ENCODE data around the gene SEL1L. TPM values are rescaled to one million over a fixed set of nuclear protein-coding genes. Genes with fewer than 3 reads are reported as not detected.

SEL1L gene
- total RNA-seq, 3 donors from 2014 or later: 87.7 to 103 (median 89.9) TPM

DNA sequence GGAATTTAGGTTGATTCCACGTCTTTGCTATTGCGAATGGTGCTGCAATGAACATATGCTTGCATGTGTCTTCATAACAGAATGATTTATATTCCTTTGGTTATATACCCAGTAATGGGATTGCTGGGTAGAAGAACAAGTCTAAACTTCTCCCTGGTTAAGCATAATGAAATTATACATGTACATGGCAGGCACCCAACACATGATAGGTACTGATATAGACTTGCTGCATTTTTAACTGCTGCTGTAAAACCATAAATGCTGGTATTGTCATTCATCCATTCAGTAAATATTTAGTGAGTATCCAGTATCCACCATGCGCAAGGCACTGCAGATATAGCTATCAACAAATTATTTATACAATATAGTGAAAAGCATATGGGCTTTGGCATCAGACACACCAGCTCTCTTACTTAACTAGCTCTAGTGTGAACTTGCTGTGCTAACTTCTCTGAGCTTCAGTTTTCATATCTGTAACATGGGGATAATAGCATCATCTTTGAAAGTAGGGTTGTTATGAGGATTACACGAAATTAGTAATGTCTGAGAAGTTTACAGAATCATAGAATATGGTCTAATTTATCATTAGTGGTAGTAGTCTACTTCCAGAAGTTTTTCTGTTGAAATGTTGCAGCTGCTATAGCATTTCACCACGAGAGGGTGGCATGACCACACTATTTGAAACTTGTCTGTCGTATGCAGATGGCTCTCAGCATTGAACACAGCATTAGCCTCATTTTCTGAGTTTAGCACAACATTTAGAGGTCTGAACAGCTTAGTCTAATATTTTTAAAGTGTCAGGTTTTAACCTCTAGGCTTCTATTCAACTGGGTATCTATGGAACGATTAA is 32.0 kb upstream of the SEL1L start:
- ATAC-seq: peak; percentile 51
- peak in 1 of 3 donors; percentile 41 for DNase-seq

DNA sequence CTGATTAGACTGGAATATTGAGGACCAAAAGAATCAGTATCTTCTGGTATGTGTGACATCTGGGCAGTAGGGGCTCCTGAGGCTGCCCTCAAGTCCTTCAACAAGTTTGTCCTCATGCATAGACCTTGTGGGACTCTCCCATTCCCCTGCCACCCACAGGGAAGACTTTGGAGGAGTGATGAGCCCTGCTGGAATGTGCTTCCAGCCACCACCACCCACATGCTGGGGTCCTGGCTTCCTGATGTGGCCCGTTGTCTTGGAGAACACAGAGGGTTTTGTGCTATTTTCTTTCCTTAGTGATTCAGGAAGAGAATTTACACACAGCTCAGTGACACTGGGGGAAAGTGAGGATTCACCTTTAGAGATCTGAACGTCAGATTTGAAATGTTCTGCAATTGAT is 29.2 kb upstream of the SEL1L start:
- ATAC-seq: no peak
- H3K4me3 ChIP-seq: no peak overlapping the region
- no peaks in the 10 kb centered on the region for H3K9me3 ChIP-seq
- no peaks in the 10 kb centered on the region for H3K4me1 ChIP-seq (ENCODE audit: low read depth)
- no peak for DNase-seq
- intact Hi-C loops (cut with DNase I, micrococcal nuclease): no loop called here
- no peaks in the 10 kb centered on the region for H3K36me3 ChIP-seq (ENCODE audit: low read depth)
- TF ChIP-seq, protein P1, sequence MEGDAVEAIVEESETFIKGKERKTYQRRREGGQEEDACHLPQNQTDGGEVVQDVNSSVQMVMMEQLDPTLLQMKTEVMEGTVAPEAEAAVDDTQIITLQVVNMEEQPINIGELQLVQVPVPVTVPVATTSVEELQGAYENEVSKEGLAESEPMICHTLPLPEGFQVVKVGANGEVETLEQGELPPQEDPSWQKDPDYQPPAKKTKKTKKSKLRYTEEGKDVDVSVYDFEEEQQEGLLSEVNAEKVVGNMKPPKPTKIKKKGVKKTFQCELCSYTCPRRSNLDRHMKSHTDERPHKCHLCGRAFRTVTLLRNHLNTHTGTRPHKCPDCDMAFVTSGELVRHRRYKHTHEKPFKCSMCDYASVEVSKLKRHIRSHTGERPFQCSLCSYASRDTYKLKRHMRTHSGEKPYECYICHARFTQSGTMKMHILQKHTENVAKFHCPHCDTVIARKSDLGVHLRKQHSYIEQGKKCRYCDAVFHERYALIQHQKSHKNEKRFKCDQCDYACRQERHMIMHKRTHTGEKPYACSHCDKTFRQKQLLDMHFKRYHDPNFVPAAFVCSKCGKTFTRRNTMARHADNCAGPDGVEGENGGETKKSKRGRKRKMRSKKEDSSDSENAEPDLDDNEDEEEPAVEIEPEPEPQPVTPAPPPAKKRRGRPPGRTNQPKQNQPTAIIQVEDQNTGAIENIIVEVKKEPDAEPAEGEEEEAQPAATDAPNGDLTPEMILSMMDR (IDR thresholded peaks at IDR 0.05): no peak

More for the DNA sequence above, 32.0 kb upstream of the SEL1L start:
- Histone ChIP-seq H3K4me3 (no peak overlapping the region), H3K9me3 (no peaks in the 10 kb centered on the region), H3K4me1 (ENCODE audit: low read depth) (no peaks in the 10 kb centered on the region), H3K36me3 (ENCODE audit: low read depth) (no peaks in the 10 kb centered on the region)
- TF ChIP-seq, protein P1 (IDR thresholded peaks at IDR 0.05): no peak
- intact Hi-C loops (cut with DNase I, micrococcal nuclease): no loop called here

DNA sequence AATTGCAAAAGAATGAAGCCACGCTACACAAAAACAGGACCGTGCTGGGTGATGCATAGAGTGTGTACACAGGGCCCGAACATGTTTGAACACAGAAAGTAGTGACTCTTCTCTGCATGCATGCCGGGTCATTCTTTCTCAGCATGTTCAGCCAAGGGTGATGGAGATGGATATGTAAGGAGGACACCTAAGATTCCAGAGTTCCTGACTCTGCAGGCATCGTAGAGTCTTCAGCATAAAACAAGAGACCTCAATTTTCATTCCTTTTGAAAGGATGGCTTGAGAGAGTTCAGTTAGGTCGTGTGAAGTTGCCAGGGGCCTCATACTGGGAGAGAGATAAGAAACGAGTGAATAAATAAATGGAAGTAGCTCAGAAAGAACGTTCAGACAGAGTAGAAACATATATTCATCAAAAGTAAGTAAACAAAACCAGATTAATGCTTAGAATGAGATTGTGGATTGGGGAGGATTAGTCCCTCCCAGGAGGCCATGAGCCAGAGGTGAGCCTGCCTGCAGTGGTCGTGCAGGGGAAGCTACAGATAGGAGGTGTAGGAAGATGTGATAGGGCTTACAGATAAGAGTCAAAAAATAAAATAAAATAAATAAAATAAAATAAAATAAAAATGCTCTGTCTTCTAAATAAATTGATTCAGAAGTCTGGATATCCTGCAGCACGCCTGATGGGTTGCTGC is 27.6 kb upstream of the SEL1L start:
- ATAC-seq (no peak), DNase-seq (no peak)
- intact Hi-C loops (cut with DNase I, micrococcal nuclease): no loop called here
- H3K4me1 ChIP-seq (ENCODE audit: low read depth): no peaks in the 10 kb centered on the region
- H3K36me3 ChIP-seq (ENCODE audit: low read depth): no peaks in the 10 kb centered on the region
- H3K9me3 ChIP-seq: no peaks in the 10 kb centered on the region
- TF ChIP-seq, protein P1 (IDR thresholded peaks at IDR 0.05): no peak
- H3K4me3 ChIP-seq: no peak overlapping the region

DNA sequence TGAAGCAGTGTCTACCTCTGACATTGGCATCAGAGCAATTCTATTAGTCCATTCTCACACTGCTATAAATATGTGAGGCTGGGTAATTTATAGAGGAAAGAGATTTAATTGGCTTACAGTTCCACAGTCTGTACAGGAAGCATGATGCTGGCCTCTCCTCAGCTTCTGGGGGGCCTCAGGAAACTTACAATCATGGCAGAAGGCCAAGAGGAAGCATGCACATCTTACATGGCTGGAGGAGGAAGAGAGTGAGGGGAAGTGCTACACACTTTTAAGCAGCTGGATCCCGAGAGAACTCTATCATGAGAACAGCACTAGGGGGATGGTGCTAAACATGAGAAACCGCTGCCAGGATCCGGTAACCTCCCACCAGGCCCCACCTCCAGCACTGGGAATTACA is 25.7 kb upstream of the SEL1L start:
- no peaks in the 10 kb centered on the region for H3K36me3 ChIP-seq (ENCODE audit: low read depth)
- DNase-seq: no peak
- TF ChIP-seq, protein P1 (IDR thresholded peaks at IDR 0.05): no peak
- no peaks in the 10 kb centered on the region for H3K4me1 ChIP-seq (ENCODE audit: low read depth)
- ATAC-seq: no peak
- intact Hi-C loops (cut with DNase I, micrococcal nuclease): no loop called here
- no peaks in the 10 kb centered on the region for H3K9me3 ChIP-seq
- H3K4me3 ChIP-seq: no peak overlapping the region

DNA sequence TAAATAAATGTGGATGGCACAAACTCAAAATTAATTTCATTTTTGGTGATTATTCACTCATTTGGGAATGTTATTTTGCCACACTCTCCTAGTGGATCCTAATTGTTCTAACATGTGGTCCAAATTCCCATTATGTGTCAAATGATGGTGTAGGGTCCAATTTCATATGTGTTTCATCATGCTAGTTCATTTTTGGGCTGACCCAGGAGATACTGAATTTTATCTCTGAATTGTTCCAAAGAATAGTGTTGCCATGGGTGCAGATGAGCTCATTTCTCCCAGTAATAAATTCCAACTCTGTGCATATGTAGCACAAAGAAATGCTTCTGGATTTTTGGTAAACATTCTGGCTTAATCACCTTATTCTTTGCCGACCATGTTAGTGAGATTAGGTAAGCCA is 23.5 kb upstream of the SEL1L start:
- intact Hi-C loops (cut with DNase I, micrococcal nuclease): no loop called here
- H3K9me3 ChIP-seq: no peaks in the 10 kb centered on the region
- TF ChIP-seq, protein P1 (IDR thresholded peaks at IDR 0.05): no peak

More for the DNA sequence above, 23.5 kb upstream of the SEL1L start:
- Histone ChIP-seq H3K4me1 (ENCODE audit: low read depth) (no peaks in the 10 kb centered on the region), H3K4me3 (no peak overlapping the region), H3K36me3 (ENCODE audit: low read depth) (no peaks in the 10 kb centered on the region)
- DNase-seq (no peak), ATAC-seq (no peak)
